PC-3 (cell line): ENCODE measurements around the gene SRP14.

ENCODE experiments used
- EZH2phosphoT487 ChIP-seq: fragments of 300-600 bp; sonication (generic); IDR thresholded peaks from 2 replicates; pipeline ENCODE4 v1.6.1; 2018; ENCODE audit warnings: mild to moderate bottlenecking, antibody characterized with exemption, low read length, borderline replicate concordance
- TF ChIP-seq, protein P1 (sequence below): fragments of 300-600 bp; sonication (generic); conservative IDR thresholded peaks from 2 replicates; pipeline ENCODE4 v1.5.1; 2017; ENCODE audit warnings: antibody characterized with exemption, low read depth, mild to moderate bottlenecking, low read length

DNA sequence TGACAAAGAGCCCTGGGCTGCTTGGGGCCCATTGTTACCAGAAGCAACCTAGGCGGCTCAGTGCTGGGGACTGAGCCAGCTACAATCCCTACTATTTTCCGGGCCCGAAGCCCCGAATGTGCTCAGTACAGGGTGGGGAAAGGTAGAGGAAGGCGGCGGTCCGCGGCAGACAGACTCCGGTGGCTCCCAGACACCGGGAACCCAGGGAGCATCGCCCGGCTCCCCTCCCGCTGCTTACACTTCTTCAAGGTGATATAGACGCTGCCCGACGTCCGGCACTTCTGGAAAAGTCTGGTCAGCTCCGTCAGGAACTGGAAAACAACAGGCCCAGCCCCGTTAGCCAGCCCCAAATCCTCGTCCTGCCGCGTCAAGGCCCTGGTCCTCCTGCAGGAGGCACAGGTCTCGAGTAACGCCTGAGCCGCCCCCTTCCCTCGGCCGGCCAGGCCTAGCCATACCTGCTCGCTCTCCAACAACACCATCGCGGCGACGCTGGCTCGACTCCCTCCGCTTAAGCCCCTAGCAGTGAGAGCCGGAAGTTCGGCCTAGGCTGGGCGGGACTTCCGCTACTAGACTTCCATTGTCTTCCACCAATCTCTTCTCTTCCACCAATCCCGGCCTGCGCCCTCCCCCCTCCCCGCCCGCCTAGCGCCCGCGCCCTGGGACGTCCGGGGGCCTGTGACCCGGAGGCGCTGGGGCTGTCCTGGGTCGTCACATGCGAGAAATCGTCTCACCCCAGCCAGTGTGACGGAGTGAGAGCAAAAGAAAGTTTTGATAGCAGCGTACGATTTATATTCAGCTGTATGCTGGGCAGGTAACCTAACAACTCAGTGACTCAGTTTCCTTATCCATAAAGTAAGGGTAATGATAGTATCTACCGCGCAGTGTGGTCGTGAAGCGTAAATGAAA lies at the start of gene SRP14:
- TF ChIP-seq, protein P1, sequence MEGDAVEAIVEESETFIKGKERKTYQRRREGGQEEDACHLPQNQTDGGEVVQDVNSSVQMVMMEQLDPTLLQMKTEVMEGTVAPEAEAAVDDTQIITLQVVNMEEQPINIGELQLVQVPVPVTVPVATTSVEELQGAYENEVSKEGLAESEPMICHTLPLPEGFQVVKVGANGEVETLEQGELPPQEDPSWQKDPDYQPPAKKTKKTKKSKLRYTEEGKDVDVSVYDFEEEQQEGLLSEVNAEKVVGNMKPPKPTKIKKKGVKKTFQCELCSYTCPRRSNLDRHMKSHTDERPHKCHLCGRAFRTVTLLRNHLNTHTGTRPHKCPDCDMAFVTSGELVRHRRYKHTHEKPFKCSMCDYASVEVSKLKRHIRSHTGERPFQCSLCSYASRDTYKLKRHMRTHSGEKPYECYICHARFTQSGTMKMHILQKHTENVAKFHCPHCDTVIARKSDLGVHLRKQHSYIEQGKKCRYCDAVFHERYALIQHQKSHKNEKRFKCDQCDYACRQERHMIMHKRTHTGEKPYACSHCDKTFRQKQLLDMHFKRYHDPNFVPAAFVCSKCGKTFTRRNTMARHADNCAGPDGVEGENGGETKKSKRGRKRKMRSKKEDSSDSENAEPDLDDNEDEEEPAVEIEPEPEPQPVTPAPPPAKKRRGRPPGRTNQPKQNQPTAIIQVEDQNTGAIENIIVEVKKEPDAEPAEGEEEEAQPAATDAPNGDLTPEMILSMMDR, result no peak
- no peak for TF ChIP-seq EZH2phosphoT487
